Measurements from ENCODE around the gene PDZD2.
"Not testable (repeated sequence)": the region's sequence is repeated elsewhere in the genome, so short reads cannot be mapped to it uniquely, and the experiment has no call there.

Gene PDZD2

DNA sequence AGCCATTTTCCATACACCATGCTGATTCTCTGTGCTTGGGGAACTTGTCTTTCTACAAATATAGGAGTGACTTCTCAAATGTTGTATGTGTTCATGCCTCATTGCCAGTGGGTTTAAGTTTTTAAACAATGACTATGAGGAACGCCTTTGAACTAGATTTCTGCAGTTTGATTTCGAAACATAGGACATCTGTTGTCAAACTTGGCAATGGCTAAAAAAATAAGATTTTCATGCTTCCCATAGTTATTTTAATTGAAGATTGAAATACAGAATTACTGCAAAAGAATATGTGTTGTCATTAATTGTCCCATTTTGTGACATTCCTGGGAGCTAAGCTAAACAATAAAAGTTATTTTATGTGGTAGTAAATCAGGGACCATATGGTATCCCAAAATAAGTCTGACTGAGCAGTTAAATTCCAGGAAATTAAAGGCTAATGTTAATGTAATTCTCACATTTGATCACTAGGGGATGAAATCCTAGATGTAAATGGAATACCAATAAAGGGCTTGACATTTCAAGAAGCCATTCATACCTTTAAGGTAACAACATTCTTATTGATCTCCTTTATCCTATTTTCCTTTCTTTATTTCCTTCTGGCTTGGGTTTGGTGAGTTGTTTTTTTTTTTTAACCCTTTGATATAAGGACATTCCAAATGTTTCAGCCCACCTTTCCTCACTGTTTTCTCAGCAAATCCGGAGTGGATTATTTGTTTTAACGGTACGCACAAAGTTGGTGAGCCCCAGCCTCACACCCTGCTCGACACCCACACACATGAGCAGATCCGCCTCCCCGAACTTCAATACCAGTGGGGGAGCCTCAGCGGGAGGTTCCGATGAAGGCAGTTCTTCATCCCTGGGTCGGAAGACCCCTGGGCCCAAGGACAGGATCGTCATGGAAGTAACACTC lies 418.5 kb downstream of the PDZD2 start:
- DNase-seq, result no peak

DNA sequence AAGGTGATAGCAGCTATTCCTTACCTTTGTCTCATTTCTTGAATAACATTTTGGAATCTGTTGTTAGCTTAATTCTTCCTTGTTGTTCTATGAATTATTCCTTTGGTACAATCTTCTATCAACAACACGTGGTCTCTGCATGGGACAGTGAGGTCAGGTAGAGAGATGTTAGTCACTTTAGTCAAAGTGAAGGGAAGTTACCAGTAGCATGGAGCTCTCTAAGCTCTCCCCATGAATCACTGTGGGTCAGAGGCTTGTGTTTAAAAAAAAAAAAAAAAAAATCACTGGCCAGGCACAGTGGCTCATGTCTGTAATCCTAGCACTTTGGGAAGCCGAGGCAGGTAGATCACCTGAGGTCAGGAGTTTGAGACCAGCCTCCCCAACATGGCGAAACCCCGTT lies 419.2 kb downstream of the PDZD2 start:
- no peak for DNase-seq

- no peak for DNase-seq
Observed at GRCh38 chr5:32058997-32059396, 420.1 kb downstream of the PDZD2 start.

DNA sequence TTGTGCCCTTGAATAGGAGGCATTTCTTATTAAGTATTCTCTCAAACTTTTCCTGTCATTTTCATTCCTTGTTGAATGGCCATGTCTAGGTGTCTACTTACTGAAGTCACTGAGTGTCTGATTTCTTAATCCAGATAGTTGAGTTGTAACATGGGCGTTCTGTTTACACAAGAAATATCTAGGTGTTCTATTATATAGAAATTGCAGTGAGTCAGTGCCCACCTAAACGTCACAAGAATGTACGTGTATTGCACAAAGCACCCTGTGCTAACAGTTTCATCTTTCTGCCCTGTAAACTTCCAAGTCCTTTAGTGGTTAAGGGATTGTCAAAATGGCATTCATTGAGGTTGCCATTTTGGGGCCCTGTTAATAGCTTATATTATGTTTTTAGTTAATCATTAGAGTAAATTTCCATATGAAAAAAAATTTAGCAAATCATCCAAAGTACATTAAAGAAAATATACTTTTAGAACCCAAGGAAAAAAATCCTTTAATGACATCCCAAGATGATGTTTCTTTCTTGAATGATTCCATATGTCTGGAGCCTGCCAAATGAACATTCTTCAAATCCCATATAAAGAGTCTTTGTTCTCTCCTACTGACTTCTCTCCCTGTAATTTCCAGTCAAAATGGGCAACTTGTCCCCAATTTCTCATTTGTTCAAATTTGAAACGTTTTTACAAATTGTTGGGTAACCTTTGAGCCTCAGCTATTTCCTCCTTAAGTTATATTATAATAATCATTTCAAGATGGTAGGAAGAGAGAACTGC lies 421.0 kb downstream of the PDZD2 start:
- DNase-seq, result no peak

DNA sequence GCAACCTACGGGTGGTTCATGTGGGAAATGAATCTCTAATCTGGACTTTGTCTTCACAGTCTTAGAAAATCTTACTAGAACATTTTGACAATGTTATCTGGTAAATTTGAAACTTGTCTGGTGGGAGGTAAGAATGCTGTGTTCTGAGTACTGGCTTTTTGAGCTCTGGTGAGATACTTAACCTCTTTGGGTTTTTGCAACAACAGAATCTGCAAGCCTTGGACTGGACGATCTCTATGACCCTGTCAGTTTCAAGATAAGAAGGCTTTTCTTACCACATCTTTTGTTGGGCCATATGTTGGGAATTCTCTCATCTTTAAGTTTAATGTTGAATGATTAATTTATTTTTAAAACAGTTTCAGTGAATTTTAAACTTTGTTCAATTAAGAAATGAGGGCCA lies 422.3 kb downstream of the PDZD2 start:
- no peak for DNase-seq

- no peak for DNase-seq
Observed at GRCh38 chr5:32066448-32066847, 427.5 kb downstream of the PDZD2 start.

GRCh38 chr5:32067774-32068470 lies 429.0 kb downstream of the PDZD2 start:
- no peak for DNase-seq

DNA sequence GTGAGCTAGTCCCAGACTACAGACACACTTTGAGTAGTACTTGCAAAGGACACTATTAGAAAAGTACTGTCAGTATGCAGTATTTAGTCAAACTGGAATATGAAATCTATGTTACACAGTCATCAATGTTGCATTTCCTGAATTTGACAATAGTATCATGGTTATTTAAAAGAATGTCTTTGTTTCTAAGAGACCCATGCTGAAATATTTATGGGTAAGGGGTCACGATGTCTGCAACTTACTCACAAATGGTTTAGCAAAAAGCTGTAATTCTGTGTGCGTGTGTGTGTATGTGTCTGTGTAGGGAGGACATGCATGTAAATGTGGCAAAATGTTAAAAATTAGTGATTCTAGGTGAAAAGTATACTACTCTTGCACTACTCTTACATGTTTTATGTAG lies 429.6 kb downstream of the PDZD2 start:
- no peak for DNase-seq

DNA sequence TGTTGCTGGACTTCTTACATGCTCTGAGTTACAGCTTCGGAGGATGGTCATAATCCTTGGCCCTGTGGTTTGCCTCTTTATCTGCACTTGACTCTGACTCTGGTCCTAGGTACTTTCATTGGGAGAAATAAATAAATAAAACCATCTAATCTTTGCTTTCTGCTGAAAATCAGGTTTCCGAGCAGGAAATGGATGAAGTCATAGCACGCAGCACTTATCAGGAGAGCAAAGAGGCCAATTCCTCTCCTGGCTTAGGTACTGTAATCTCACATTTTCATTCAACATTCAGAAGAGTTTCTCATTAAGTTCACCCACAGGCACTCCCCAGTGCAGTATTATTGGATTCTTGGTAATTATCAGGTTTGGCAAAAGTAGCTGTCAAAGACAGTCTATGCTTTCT lies 430.5 kb downstream of the PDZD2 start:
- no peak for DNase-seq

GRCh38 chr5:32071351-32071944 lies 432.5 kb downstream of the PDZD2 start:
- no peak for DNase-seq

DNA sequence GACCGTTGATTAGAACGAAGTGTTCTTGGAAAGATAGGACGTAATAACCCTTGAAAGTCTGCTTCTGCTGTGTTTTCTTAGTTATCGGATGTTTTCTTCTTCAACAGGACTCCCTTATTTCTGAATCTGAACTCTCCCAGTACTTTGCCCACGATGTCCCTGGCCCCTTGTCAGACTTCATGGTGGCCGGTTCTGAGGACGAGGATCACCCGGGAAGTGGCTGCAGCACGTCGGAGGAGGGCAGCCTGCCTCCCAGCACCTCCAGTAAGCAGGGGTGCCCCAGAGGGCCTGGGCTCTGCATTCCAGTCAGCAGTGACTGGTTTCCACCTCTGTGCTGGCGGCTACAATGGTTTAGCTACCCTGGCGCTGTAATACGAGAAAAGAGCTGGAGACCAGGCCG lies 433.1 kb downstream of the PDZD2 start:
- no peak for DNase-seq

DNA sequence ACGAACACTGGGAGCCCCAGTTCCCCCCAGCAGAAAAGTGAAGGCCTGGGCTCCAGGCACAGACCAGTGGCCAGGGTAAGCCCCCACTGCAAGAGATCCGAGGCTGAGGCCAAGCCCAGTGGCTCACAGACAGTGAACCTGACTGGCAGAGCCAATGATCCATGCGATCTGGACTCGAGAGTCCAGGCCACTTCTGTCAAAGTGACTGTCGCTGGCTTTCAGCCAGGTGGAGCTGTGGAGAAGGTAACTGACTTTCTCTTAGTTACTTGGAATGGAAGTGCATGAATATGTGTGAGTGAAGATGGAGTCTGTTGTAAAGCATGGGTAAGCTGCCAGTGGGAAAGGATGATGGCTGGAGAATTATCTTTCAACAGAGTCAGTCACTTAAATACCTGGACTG lies 435.5 kb downstream of the PDZD2 start:
- no peak for DNase-seq

DNA sequence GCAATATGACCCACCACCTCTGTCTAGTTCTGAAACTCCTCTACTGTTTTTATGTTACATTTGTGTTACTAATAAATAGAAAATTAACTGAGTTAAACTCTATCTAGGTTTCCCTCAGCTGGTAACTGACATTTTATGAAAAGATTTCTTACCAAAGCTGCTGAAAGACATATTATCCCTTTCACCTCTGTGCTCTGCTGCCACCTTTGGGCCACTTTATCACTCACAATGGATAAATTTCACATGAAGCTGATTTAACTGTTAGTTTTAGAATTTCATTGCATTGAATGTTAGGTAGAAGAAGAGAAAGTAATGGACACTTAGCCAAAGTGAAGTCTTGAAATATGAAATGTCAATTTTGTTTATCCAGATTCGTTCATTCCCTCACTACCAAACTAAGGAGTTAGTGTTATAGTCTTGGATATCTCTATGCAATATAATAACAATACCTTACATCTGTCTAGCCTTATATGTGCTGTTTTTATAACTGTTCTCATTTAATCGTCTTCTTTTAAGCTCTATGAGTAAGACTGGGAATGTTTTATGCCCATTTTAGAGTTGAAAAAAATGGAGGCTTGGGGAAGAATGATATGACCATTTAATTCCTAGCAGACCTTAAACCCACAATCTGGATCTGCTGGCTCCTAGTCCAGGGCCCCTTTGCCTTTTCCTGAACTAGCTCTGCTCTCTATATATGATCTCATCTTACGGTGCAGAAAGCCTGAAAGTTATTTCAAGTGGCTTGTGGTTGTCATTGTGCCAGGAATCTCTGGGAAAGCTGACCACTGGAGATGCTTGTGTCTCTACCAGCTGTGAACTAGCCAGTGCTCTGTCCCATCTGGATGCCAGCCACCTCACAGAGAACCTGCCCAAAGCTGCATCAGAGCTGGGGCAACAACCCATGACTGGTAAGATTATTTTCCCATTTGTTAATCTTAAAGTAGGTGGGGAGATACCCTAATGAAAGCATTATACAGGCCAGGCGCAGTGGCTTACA lies 438.1 kb downstream of the PDZD2 start:
- DNase-seq, result no peak

- DNase-seq, result not testable (repeated sequence)
Observed at GRCh38 chr5:32078855-32079254, 439.9 kb downstream of the PDZD2 start.

GRCh38 chr5:32080565-32080964 lies 441.6 kb downstream of the PDZD2 start:
- DNase-seq, result not testable (repeated sequence)

DNA sequence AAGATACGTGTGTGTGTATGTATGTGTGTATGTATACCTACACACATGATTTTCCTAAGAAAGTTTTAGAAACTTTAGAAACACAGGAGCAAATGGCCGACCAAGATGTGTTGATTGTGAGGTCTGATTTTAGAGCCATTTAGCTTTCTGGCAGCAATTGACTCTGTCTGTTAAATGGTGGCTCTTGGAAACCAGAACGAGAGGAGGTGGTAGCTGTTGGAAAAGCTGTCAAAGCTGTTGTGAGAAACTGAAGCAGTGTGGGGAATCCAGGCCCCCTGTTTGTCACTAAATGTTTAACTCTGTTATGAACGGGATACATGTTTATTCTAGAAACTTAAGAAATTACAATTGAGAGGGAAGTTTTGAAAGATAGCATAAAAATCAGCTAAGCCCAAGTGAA lies 443.8 kb downstream of the PDZD2 start:
- no peak for DNase-seq

GRCh38 chr5:32083981-32084430 lies 445.1 kb downstream of the PDZD2 start:
- no peak for DNase-seq

DNA sequence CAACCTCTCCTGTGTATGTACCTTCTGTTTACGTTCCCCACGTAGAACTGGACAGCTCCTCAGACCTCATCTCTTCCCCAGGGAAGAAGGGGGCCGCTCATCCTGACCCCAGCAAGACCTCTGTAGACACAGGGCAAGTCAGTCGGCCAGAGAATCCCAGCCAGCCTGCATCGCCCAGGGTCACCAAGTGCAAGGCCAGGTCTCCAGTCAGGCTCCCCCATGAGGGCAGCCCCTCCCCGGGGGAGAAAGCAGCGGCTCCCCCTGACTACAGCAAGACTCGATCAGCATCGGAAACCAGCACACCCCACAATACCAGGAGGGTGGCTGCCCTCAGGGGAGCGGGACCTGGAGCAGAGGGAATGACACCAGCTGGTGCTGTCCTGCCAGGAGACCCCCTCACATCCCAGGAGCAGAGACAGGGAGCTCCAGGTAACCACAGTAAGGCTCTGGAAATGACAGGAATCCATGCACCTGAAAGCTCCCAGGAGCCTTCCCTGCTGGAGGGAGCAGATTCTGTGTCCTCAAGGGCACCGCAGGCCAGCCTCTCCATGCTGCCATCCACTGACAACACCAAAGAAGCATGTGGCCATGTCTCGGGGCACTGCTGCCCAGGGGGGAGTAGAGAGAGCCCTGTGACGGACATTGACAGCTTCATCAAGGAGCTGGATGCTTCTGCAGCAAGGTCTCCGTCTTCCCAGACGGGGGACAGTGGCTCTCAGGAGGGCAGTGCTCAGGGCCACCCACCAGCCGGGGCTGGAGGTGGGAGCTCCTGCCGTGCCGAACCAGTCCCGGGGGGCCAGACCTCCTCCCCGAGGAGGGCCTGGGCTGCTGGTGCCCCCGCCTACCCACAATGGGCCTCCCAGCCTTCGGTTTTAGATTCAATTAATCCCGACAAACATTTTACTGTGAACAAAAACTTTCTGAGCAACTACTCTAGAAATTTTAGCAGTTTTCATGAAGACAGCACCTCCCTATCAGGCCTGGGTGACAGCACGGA lies 448.5 kb downstream of the PDZD2 start:
- no peak for DNase-seq

GRCh38 chr5:32088214-32088613 lies 449.3 kb downstream of the PDZD2 start:
- DNase-seq, result no peak
